HG03159 (cell line): Measurements from ENCODE around the gene RFPL2.
"Not testable (repeated sequence)": the region's sequence is repeated elsewhere in the genome, so short reads cannot be mapped to it uniquely, and the experiment has no call there.

Source experiments
- ATAC-seq: cut with Tn5 transposase; IDR thresholded peaks from one replicate; pipeline ENCODE4 v1.9.1; 2021; ENCODE audit warnings: mild to moderate bottlenecking, moderate library complexity; ENCODE audit not compliant: unreplicated experiment

RFPL2 gene

DNA sequence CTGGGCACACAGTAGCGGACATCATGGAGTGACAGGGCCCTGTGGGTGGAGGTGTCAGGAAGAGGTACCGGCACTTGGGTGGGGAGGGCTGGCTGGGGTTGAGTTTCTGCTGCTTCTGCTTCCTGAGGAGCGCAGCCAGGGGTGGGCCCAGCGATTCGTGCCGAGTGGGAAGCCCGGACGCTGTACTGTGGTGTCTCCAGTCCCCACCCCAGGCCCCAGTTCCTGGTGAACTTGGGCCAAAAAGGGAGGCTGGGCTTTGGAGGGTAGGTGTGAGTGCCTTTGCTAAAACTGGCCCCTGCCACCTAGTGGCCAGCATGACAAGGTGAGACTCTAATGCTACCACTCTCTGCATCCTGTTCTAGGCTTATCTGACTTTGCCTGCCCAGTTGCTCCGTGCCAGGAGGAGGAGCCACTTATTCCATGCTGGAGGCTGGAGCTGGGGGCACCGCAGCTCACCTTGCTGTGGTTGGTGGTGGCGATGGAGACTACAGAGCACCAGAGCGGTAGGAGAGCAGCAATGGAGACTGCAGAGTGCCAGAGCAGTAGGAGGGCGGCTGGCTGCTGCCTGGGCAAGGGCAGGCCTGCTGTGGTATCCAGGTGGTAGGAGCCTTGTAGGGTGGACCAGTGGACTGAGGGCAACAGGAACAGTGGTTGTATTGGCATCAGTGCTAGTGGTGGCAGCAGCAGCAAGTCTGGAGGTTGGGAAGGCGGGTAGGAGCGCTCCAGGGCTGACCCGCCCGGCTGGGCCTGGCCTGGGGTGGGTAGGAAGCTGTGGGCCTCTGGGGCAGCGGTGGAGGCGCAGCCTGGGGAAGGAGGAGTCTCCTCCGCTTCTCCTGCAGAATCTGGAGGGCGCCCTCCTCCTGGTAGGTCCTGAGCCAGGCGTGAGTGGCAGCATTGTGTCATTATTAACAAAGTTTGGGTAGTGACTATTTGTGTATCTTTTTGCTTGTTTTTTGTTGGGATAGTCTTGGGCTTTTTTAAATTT lies 2.2 kb upstream of the RFPL2 start:
- ATAC-seq: no peak

GRCh38 chr22:32205974-32206773 lies 1.3 kb upstream of the RFPL2 start:
- ATAC-seq: no peak

GRCh38 chr22:32204040-32204855 lies 625 bp downstream of the RFPL2 start:
- ATAC-seq: no peak

DNA sequence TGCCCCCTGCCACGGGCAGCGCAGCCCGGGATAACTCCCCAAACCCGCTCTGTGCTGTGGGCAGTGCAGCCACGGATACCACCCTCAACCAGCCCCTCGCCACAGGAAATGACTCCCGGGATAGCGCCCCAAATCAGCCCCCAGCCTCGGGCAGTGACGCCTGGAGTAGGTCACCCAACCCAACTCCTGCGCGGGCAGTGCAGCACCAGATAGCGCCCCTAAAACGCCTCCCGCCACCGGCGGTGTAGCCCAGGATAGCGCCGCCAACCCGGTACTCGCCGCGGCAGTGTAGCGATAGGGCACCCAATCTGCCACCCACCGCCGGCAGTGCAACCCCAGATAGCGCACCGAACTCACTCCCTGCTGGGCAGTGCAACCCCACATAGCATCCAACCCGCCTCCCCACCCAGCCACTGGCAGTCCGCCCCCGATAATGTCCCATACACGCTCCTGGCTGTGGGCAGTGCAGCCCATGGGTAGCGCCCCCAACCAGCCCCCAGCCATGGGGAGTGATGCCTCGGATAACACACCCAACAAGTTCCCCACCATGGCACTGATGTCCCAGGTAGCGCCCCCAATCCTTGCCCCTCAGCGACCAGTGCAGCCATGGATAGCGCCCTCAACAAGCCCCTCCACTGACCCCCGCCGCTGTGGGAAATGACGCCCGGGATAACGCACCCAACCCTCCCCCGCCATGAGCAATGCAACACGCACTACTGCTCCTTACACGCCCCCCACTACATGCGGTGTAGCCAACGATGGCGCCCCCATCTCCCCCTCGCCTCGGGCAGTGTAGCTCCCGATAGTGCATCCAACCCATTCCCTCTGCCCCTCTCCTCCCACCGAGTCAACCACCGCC lies 1.5 kb downstream of the RFPL2 start:
- no peak for ATAC-seq

DNA sequence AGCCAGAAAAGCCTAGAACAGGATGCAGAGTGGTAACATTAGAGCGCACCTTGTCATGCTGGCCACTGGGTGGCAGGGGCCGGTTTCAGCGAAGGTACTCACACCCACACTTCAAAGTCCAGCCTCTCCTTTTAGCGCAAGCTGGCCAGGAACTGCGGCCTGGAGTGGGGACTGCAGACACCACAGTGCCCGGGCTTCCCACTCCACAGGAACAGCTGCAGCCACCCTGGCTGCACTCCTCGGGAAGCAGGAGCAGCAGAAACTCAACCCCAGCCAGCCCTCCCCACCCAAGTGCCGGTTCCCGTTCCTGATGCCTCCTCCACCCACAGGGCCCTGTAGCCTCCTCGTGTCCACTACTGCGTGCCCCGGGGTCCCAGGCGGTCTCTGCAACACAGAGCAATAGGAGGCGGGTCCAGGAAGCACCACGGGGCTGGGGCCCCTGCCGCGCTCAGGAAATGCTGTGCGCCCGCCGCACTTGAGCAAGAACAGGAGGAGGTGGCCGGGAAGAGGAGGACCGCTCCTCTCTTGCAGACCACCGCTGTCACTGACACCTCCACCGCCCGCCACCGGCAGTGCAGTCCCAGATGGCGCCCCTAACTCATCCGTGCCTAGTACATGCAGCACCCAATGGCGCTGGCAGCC lies 2.2 kb downstream of the RFPL2 start:
- ATAC-seq: no peak

DNA sequence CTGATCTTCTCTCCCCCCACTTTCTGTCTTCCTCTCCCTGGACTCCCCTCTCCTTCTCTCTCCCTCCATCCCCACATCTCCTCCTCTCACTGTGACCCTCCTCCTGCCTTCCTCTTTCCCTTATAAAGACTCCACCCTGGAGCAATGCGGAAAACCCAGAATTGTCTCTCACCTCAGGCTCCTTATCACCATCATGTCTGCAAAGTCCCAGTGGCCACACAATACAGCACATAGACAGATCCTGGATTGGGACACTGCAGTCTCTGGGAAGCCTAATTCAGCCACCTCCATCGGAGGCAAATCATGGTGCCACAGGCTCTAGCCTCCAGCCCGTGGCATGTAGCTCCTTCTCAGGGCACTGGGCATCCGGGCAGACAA lies 2.7 kb downstream of the RFPL2 start:
- no peak for ATAC-seq

DNA sequence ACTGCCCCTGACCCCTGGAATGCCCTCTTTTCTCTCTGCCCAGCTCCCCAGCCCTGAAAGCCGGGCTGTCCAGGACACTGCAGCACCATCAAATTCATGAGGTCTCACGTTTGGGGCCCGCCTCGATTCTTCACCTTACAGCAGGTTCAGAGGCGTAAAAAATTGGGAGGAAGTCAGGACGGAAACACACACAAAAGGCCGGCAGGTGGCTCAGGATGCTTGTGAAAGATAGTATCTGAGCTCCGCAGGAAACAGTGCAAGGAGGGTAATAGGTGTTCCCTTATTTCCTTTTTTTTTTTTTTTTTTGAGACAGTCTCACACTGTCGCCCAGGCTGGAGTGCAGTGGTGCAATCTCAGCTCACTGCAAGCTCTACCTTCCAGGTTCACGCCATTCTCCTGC lies 4.1 kb downstream of the RFPL2 start:
- no peak for ATAC-seq

DNA sequence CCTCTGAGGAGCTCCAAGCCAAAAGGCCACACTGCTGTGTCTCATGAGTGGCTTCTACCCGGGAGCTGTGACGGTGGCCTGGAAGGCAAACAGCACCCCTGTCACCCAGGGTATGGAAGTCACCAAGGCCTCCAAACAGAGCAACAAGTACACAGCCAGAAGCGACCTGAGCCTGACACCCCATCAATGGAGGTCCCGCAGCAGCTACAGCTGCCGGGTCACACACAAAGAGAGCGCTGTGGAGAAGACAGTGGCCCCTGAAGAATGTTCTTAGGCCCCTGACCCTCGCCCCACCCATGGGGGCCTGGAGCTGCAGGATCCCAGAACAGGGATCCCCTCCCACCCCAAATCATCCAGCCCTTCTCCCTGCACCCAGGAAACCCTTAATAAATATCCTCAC lies 4.9 kb downstream of the RFPL2 start:
- no peak for ATAC-seq

GRCh38 chr22:32199341-32199740 lies 5.5 kb downstream of the RFPL2 start:
- no peak for ATAC-seq

DNA sequence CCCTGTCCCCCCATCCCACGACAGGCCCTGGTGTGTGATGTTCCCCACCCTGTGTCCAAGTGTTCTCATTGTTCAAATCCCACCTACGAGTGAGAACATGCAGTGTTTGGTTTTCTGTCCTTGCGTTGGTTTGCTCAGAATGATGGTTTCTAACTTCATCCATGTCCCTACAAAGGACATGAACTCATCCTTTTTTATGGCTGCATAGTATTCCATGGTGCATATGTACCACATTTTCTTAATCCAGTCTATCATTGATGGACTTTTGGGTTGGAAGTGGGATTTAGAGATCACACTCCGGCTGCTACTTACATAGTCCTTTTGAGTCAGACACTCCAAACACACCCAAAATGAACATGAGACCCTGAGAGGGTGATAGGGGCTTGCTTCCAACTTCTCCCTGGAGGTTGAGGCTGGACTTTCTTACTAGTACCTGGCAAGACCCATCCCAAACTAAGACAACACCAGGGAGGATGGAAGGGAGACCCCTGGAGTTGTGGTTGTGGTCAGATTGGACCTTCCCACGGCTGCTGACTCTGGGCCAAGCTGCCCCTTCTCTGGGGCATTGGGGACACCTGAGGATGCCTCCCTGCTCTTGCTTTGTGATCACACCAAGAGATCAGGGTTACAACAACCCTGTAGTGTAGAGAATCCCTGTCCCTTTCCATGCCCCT lies 7.2 kb downstream of the RFPL2 start:
- ATAC-seq: not testable (repeated sequence)

GRCh38 chr22:32195900-32196299 lies 9.0 kb downstream of the RFPL2 start:
- not testable (repeated sequence) for ATAC-seq

GRCh38 chr22:32193346-32193745 lies 11.5 kb downstream of the RFPL2 start:
- ATAC-seq: not testable (repeated sequence)

- not testable (repeated sequence) for ATAC-seq
Measured at GRCh38 chr22:32191021-32191420, 13.9 kb downstream of the RFPL2 start.

- ATAC-seq: no peak
Measured at GRCh38 chr22:32185821-32186220, 19.1 kb downstream of the RFPL2 start.

DNA sequence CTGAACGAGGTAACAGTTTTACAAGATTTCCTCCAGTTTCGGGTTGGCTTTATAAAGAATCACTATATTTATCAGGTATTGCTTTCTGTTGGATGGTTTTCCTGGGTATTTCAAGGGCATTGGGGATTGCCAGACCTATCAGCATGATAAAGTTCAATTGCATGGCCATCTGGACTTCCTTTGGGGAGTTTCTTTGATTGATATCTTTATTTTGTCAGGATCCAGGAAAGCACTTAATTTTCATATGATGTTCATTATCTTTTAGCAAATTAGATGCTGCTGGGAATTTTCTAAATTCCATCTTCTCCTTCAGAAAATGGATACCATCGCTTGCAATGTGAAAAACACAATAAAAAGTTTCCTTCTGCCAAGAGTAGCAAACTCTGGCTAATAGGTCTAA lies 21.2 kb downstream of the RFPL2 start:
- ATAC-seq: no peak

DNA sequence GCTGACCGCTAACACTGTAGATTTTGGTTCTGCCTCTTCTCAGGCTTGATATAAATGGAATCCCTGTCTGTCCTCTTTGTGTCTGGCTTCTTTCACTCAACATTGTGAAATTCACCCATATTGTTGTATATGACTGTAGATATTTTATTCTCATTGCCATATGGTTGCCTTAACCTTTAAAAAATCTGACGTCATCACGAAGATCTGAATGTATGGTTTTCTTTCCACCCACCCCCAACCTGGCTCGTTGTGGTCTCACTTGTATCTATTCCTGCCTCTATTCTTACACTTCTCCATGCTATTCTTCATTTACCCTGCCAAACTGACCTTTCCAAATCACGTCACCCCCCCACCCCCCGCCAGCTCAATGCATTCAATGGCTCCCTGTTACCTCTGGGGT lies 23.8 kb downstream of the RFPL2 start:
- no peak for ATAC-seq

DNA sequence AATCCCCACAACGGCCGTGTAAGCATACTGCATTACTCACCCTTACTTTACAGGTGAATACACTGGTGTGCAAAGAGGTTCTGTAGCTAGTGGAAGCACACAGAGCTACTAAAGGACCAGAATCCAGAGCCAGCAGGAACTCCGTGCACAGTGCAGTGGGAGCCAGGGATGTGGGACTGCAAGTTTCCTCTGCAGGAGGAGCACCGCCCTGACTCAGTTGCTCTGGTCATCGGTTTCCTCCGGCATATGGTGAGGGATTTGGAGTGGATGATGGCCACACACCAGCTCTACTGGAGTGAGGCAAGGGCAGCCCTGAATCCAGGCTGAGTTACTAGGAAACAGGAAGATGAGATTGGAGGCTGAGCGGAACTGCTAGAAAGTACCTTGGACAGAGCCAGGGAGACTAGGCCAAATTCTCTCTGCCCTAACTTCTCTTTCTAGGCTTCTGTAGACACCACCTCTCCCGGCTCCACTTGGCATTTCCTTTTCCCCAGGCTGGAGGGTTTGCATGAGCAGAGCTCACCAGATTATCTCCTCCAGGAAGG lies 27.6 kb downstream of the RFPL2 start:
- no peak for ATAC-seq

DNA sequence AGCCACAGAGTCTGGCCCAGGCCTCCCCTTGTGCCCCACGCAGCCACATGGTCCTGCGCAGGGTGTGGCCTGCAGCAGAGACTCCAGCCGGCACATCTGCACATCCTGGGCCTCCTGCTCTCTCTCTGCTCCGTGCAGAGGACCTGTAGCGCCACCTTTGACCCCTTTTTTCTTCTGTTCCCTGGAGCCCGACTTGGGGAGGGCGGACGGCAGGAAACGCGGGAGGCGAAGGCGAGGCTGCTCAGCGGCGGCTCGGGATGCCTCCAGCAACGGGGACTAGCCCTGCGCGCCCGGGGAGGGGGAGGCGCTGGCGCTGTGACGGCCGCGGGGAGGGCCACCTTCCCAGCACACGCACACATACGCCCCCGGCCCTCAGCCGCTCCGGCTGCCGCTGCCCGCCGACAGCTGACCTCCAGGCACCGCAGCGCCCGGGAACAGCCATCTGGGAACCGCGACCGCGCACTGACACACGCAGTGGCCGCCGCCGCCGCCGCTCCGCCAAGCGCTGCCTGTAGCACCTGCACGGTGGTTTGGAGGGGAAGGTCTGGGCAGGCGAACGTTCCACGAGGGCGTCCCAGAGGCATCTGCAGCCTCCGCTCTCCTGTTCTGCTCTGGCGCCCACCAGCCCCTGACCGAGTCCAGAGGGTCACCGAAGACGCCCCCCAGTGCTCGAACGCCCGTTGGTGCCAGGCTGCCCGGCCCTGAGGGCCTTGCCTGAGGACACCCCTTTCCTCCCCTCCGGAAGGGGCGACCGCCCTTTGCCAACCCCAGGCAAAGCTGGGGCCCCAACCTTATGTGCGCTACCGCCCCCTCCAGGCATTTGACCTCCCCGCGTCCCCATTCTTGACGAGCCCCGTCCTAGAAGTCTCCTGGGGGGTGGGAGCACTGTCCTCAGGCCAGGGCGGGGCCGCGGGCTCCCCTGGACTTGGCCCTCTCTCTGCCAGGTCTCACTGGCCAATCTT lies 28.9 kb downstream of the RFPL2 start:
- no peak for ATAC-seq
